Bronchial epithelial cell (primary cell): ENCODE results near the gene MAP4K3. TPM values are rescaled to one million over a fixed set of nuclear protein-coding genes. Genes with fewer than 3 reads are reported as not detected.

Experiments
- DNase-seq: peaks from one replicate; pipeline ENCODE4 v3.0.0-alpha.2; 2010; ENCODE audit warnings: low read depth
- FAIRE-seq: peaks from 2 replicates; lab custom pipeline; 2011; peaks lifted over from hg19 to GRCh38; lab: Jason Lieb, UNC
- H3K27me3 ChIP-seq: 2 replicates; pipeline ENCODE4 v1.5.1; 2011; ENCODE audit warnings: low read length; ENCODE audit not compliant: control insufficient read depth, insufficient read depth
- H3K36me3 ChIP-seq: 2 replicates; pipeline ENCODE4 v1.5.1; 2011; ENCODE audit warnings: low read length; ENCODE audit not compliant: control insufficient read depth, insufficient read depth
- H3K4me3 ChIP-seq: 2 replicates; pipeline ENCODE4 v1.5.1; 2011; ENCODE audit warnings: mild to moderate bottlenecking, low read depth, low read length, control low read depth
- total RNA-seq: library from RNA; depleted of rRNA; stranded (reverse); fragments of >200 nt; gene quantifications from 2 replicates; pipeline ENCODE4 v1.2.1, GENCODE V29; 2014
- TF ChIP-seq, protein P1 (sequence below): IDR thresholded peaks from 2 replicates; pipeline ENCODE4 v1.5.1; 2011; ENCODE audit warnings: mild to moderate bottlenecking, moderate library complexity, low read length, control low read depth, inconsistent platforms; ENCODE audit not compliant: insufficient read depth, severe bottlenecking

The MAP4K3 gene
- total RNA-seq, 1 donor from 2014 or later: 19.7 TPM

- no peak for FAIRE-seq
- DNase-seq: no peak
- Histone ChIP-seq H3K4me3 (no peak overlapping the region), H3K36me3 (peaks cover 4% of the 10 kb centered on the region), H3K27me3 (no peaks in the 10 kb centered on the region)
- TF ChIP-seq, protein P1, sequence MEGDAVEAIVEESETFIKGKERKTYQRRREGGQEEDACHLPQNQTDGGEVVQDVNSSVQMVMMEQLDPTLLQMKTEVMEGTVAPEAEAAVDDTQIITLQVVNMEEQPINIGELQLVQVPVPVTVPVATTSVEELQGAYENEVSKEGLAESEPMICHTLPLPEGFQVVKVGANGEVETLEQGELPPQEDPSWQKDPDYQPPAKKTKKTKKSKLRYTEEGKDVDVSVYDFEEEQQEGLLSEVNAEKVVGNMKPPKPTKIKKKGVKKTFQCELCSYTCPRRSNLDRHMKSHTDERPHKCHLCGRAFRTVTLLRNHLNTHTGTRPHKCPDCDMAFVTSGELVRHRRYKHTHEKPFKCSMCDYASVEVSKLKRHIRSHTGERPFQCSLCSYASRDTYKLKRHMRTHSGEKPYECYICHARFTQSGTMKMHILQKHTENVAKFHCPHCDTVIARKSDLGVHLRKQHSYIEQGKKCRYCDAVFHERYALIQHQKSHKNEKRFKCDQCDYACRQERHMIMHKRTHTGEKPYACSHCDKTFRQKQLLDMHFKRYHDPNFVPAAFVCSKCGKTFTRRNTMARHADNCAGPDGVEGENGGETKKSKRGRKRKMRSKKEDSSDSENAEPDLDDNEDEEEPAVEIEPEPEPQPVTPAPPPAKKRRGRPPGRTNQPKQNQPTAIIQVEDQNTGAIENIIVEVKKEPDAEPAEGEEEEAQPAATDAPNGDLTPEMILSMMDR: no peak
Measured at GRCh38 chr2:39306626-39307025, 130.5 kb downstream of the MAP4K3 start.

DNA sequence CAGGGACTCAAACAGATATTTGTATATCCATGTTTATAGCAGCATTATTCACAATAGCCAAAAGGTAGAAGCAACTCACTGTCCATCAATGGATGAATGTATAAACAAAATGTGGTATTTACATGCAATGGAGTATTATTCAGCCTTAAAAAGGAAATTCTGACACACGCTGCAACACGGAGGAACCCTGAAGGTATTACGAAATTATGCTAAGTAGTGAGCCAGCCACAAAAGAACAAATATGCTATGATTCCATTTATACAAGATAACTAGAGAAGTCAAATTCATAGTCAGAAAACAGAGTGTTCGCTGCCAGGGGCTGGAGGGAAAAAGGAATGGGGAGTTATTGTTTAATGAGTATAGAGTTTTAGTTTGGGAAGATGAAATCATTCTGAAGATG, 132.4 kb downstream of the MAP4K3 start:
- Histone ChIP-seq H3K4me3 (no peak overlapping the region), H3K36me3 (no peaks in the 10 kb centered on the region), H3K27me3 (no peaks in the 10 kb centered on the region)
- DNase-seq (no peak), FAIRE-seq (no peak)
- TF ChIP-seq, protein P1: no peak

- FAIRE-seq: no peak
- Histone ChIP-seq H3K4me3 (no peak overlapping the region), H3K36me3 (no peaks in the 10 kb centered on the region), H3K27me3 (no peaks in the 10 kb centered on the region)
- TF ChIP-seq, protein P1: no peak
- no peak for DNase-seq
Measured at GRCh38 chr2:39304200-39304599, 132.9 kb downstream of the MAP4K3 start.

GRCh38 chr2:39301352-39301751, 135.7 kb downstream of the MAP4K3 start:
- FAIRE-seq (no peak), DNase-seq (no peak)
- Histone ChIP-seq H3K27me3 (no peaks in the 10 kb centered on the region), H3K4me3 (no peak overlapping the region), H3K36me3 (no peaks in the 10 kb centered on the region)
- TF ChIP-seq, protein P1: no peak

- FAIRE-seq: no peak
- H3K27me3 ChIP-seq: no peaks in the 10 kb centered on the region
- no peak for DNase-seq
- H3K36me3 ChIP-seq: no peaks in the 10 kb centered on the region
- no peak overlapping the region for H3K4me3 ChIP-seq
- TF ChIP-seq, protein P1: no peak
Measured at GRCh38 chr2:39300044-39300978, 136.8 kb downstream of the MAP4K3 start.
